Tibial nerve (tissue), 4 donors: ENCODE measurements around the gene HSD17B12.

ENCODE experiments used
- EP300 ChIP-seq, 2 donors: sonication (generic); formaldehyde crosslinking; IDR thresholded peaks; one replicate each; pipeline ENCODE4 v1.6.1; 2017; ENCODE audit warnings: antibody characterized with exemption in 2 of 2, mild to moderate bottlenecking in 1 of 2
- POLR2A ChIP-seq, 2 donors: fragments of 450-650 bp; IDR thresholded peaks; one replicate each; pipeline ENCODE4 v1.6.1; 2017; ENCODE audit warnings: antibody characterized with exemption in 2 of 2, mild to moderate bottlenecking in 2 of 2, moderate library complexity in 2 of 2
- TF ChIP-seq, protein P1 (sequence below), 5 experiments: fragments of 200-600 bp in 3 of 5; fragments of 450-650 bp in 2 of 5; sonication (generic) in 3 of 5; IDR thresholded peaks; one replicate each; pipeline ENCODE4 v1.5.1; 2016 to 2019; ENCODE audit warnings: antibody characterized with exemption in 5 of 5, mild to moderate bottlenecking in 3 of 5, moderate library complexity in 2 of 5

DNA sequence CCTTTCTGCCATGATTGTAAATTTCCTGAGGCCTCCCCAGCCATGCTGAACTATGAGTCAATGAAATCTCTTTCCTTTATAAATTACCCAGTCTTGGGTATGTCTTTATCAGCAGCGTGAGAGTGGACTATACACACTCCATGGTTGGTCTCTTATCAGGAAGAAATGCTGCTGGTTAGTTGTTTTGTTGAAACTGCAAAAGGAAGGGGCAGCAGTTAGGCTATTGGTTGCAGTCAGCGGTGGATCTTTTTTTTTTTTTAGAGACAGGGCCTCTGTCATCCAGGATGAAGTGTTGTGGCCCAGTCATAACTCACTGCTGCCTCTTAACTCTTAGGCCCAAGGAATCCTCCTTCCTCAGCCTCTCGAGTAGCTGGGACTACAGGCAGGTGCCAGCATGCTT, 51.7 kb downstream of the HSD17B12 start:
- TF ChIP-seq POLR2A (IDR thresholded peaks at IDR 0.05) (no peak), EP300 (IDR thresholded peaks at IDR 0.05) (no peak)
- TF ChIP-seq, protein P1, sequence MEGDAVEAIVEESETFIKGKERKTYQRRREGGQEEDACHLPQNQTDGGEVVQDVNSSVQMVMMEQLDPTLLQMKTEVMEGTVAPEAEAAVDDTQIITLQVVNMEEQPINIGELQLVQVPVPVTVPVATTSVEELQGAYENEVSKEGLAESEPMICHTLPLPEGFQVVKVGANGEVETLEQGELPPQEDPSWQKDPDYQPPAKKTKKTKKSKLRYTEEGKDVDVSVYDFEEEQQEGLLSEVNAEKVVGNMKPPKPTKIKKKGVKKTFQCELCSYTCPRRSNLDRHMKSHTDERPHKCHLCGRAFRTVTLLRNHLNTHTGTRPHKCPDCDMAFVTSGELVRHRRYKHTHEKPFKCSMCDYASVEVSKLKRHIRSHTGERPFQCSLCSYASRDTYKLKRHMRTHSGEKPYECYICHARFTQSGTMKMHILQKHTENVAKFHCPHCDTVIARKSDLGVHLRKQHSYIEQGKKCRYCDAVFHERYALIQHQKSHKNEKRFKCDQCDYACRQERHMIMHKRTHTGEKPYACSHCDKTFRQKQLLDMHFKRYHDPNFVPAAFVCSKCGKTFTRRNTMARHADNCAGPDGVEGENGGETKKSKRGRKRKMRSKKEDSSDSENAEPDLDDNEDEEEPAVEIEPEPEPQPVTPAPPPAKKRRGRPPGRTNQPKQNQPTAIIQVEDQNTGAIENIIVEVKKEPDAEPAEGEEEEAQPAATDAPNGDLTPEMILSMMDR (IDR thresholded peaks at IDR 0.05), result no peak
